DMS 273 (cell line): Measurements from ENCODE around the gene GBP4.

ENCODE experiments used
- DNase-seq: peaks from one replicate; lab custom pipeline; 2025; ENCODE audit not compliant: unreplicated experiment; lab: John Stamatoyannopoulos, UW

GBP4 gene

GRCh38 chr1:89172468-89173143 lies 26.1 kb downstream of the GBP4 start:
- DNase-seq, result no peak

GRCh38 chr1:89171067-89171438 lies 27.7 kb downstream of the GBP4 start:
- no peak for DNase-seq

GRCh38 chr1:89170170-89171066 lies 28.3 kb downstream of the GBP4 start:
- no peak for DNase-seq

GRCh38 chr1:89169166-89169565 lies 29.6 kb downstream of the GBP4 start:
- no peak for DNase-seq

- DNase-seq, result no peak
Measured at GRCh38 chr1:89167590-89168230, 31.0 kb downstream of the GBP4 start.

GRCh38 chr1:89166705-89167104 lies 32.0 kb downstream of the GBP4 start:
- no peak for DNase-seq

- DNase-seq, result no peak
Measured at GRCh38 chr1:89165811-89166210, 32.9 kb downstream of the GBP4 start.

GRCh38 chr1:89151047-89151446 lies 47.7 kb downstream of the GBP4 start:
- DNase-seq, result no peak

GRCh38 chr1:89149976-89150375 lies 48.8 kb downstream of the GBP4 start:
- DNase-seq, result no peak

- peak; percentile 19 for DNase-seq
Measured at GRCh38 chr1:89149229-89149628, 49.5 kb downstream of the GBP4 start.

GRCh38 chr1:89147678-89148658 lies 50.8 kb downstream of the GBP4 start:
- DNase-seq, result no peak

GRCh38 chr1:89146721-89147120 lies 52.0 kb downstream of the GBP4 start:
- no peak for DNase-seq

- DNase-seq, result no peak
Measured at GRCh38 chr1:89143484-89143883, 55.3 kb downstream of the GBP4 start.

- DNase-seq, result no peak
Measured at GRCh38 chr1:89142160-89142559, 56.6 kb downstream of the GBP4 start.

GRCh38 chr1:89133747-89134146 lies 65.0 kb downstream of the GBP4 start:
- DNase-seq, result no peak
